Hepatocyte (in vitro differentiated cells): ENCODE results near the gene ESPNL. TPM values are rescaled to one million over a fixed set of nuclear protein-coding genes. Genes with fewer than 3 reads are reported as not detected.

Experiments
- DNase-seq: peaks from one replicate; pipeline ENCODE4 v3.0.0-alpha.2; 2016; ENCODE audit warnings: low spot score
- H2AFZ ChIP-seq: fragments of 200-600 bp; sonication (generic); 2 replicates; pipeline ENCODE4 v1.6.0; 2016; ENCODE audit warnings: antibody characterized with exemption, mild to moderate bottlenecking
- H3K27ac ChIP-seq: fragments of 200-600 bp; sonication (generic); 2 replicates; pipeline ENCODE4 v1.5.1; 2016; ENCODE audit warnings: mild to moderate bottlenecking
- H3K27me3 ChIP-seq: fragments of 200-600 bp; sonication (generic); 2 replicates; pipeline ENCODE4 v1.6.1; 2016
- H3K36me3 ChIP-seq: fragments of 200-600 bp; sonication (generic); replicated peaks from 2 replicates; pipeline ENCODE4 v1.5.1; 2016; ENCODE audit warnings: low read depth; ENCODE audit not compliant: insufficient read depth
- H3K4me1 ChIP-seq: fragments of 200-600 bp; sonication (generic); 2 replicates; pipeline ENCODE4 v1.5.1; 2016; ENCODE audit warnings: mild to moderate bottlenecking, moderate library complexity; ENCODE audit not compliant: insufficient read depth
- H3K4me2 ChIP-seq: fragments of 200-600 bp; sonication (generic); 2 replicates; pipeline ENCODE4 v1.6.0; 2016
- H3K4me3 ChIP-seq: fragments of 200-600 bp; sonication (generic); 2 replicates; pipeline ENCODE4 v1.5.1; 2016; ENCODE audit warnings: mild to moderate bottlenecking
- H3K79me2 ChIP-seq: fragments of 200-600 bp; sonication (generic); 2 replicates; pipeline ENCODE4 v1.6.0; 2017; ENCODE audit warnings: mild to moderate bottlenecking
- H3K9me2 ChIP-seq: fragments of 200-600 bp; sonication (generic); replicated peaks from 2 replicates; pipeline ENCODE4 v1.6.0; 2017; ENCODE audit warnings: mild to moderate bottlenecking; ENCODE audit not compliant: insufficient read depth
- H3K9me3 ChIP-seq: fragments of 200-600 bp; sonication (generic); 2 replicates; pipeline ENCODE4 v1.5.1; 2016; ENCODE audit warnings: low read depth, mild to moderate bottlenecking
- H4K20me1 ChIP-seq: fragments of 200-600 bp; sonication (generic); 2 replicates; pipeline ENCODE4 v1.6.0; 2016; ENCODE audit warnings: mild to moderate bottlenecking; ENCODE audit not compliant: insufficient read depth, poor library complexity, severe bottlenecking
- CTCF ChIP-seq: fragments of 200-600 bp; sonication (generic); IDR thresholded peaks from 2 replicates; pipeline ENCODE4 v1.5.1; 2016; ENCODE audit warnings: antibody characterized with exemption, mild to moderate bottlenecking; ENCODE audit not compliant: poor library complexity
- EZH2 ChIP-seq: fragments of 200-600 bp; sonication (generic); IDR thresholded peaks from 2 replicates; pipeline ENCODE4 v1.6.1; 2016; ENCODE audit warnings: antibody characterized with exemption, mild to moderate bottlenecking, borderline replicate concordance
- EZH2phosphoT487 ChIP-seq: fragments of 200-600 bp; sonication (generic); IDR thresholded peaks from one replicate; pipeline ENCODE4 v1.6.1; 2018; ENCODE audit warnings: antibody characterized with exemption, mild to moderate bottlenecking, low read depth, moderate library complexity; ENCODE audit not compliant: unreplicated experiment, severe bottlenecking
- WGBS: methylation state at CpG from one replicate; pipeline ENCODE4 v1.1.6; 2016; ENCODE audit warnings: low lambda C conversion rate; ENCODE audit errors: missing lambda C conversion rate; 5-methylcytosine and 5-hydroxymethylcytosine counted together
- polyA plus RNA-seq: library from polyadenylated mRNA; unstranded; fragments of >200 nt; fragmentation: Nextera tagmentation; extraction: Ambion mirVana; gene quantifications from 2 replicates; pipeline ENCODE4 v1.2.1, GENCODE V29; 2016
- total RNA-seq: library from RNA; depleted of rRNA; stranded (reverse); fragments of >200 nt; gene quantifications from 2 replicates; pipeline ENCODE4 v1.2.3, GENCODE V29; 2014

Gene ESPNL
- total and polyA plus RNA-seq, 2 experiments from 2014 or later = 0.27 to 0.62 TPM

DNA sequence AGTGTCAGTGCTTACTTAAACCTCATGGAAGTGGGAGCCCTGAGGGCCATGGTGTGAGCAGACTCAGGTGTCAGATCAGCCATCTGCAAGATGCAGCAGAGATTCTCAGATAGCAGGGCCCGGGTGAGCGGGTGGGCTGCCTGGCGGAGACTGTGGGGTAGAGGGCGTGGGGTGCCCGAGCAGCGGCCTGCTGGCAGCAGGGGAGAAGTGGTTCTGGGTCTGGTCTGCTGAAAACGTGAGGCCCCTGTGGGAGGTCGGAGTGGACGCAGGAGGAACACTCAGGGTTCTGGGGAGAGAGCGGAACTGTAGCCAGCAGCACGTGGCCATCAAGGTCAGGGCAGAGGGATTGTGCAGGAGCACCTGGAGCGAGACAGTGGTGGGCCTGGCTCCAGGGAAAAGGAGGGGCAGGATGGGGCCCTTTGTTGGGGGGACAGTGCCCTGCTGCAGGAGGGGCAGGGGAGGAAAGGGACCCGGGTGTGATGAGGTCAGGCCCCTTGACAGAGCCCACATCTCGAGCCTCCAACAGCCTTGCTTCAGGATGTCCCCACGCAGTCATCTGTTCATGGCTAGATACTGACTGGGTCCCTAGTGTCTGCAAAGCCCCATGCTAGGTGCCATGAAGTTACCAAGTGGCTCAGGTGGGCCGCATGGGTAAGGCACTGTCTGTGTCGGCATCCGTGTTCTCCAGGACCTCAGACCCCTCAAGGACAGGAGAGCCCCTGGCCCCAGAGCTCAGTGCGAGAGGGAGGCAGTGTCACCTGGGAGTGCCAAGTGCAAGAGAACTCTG is 2.7 kb upstream of the ESPNL start:
- TF ChIP-seq CTCF = no peak
- no peak for TF ChIP-seq EZH2
- WGBS = 96% methylated on average over 19 of the region's 19 CpGs
- DNase-seq = no peak
- no peak overlapping the region for H3K4me3 ChIP-seq
- no peaks in the 10 kb centered on the region for H3K9me3 ChIP-seq
- H4K20me1 ChIP-seq = no peaks in the 10 kb centered on the region
- H3K79me2 ChIP-seq = no peaks in the 10 kb centered on the region
- H3K4me1 ChIP-seq = no peaks in the 10 kb centered on the region
- H2AFZ ChIP-seq = no peak overlapping the region
- H3K27ac ChIP-seq = no peak overlapping the region
- no peaks in the 10 kb centered on the region for H3K27me3 ChIP-seq
- no peak overlapping the region for H3K4me2 ChIP-seq
- no peaks in the 10 kb centered on the region for H3K9me2 ChIP-seq
- no peaks in the 10 kb centered on the region for H3K36me3 ChIP-seq

- Histone ChIP-seq H3K9me2 (no peaks in the 10 kb centered on the region), H4K20me1 (no peaks in the 10 kb centered on the region), H3K4me3 (no peak overlapping the region), H3K27ac (no peak overlapping the region), H3K4me1 (no peaks in the 10 kb centered on the region), H3K4me2 (no peak overlapping the region), H3K27me3 (no peaks in the 10 kb centered on the region), H2AFZ (no peak overlapping the region), H3K9me3 (no peaks in the 10 kb centered on the region), H3K36me3 (no peaks in the 10 kb centered on the region), H3K79me2 (no peaks in the 10 kb centered on the region)
- TF ChIP-seq EZH2phosphoT487 (no peak), CTCF (no peak), EZH2 (no peak)
- 87% methylated on average over 35 of the region's 37 CpGs for WGBS
- DNase-seq = peak; percentile 35
Measured at GRCh38 chr2:238097988-238098871, 1.9 kb upstream of the ESPNL start.

DNA sequence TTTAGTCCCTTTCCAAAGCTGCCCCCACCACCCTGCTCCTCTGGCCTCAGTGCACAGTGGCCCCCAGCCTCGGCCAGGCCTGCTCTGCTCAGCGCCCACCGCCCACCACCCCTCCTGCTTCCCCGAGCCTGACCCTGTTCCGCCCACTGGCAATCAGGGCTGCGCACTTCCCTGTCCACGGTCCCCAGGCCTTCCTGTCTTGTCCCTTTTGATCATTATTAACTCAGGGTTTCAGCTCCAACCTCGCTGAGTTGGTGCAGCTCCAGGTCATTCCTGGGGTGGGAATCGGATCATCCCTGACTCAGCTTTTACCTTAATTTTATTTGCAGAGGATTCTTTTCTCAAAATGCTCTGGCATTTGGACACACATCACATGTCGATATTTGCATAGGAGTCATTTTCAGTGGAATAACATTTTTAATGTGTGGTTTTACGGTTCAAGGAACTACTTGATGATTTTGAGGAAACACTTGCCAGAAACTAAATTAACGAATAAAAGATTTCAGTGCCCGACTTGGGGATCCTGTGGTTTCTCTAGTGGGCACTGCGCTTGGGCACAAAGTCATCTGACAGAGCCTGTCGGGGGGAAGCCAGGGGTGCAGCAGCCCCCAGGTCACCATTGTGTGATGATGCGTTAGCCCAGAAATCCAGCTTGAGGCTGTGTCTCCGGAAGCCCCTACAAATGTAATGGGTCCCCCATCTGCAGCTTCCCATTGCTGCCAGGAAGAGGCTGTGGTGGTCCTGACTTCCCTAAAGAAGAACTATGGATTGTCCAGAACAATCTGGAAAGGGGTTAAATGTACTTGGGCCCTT is 1.0 kb upstream of the ESPNL start:
- no peak overlapping the region for H2AFZ ChIP-seq
- H3K36me3 ChIP-seq = no peaks in the 10 kb centered on the region
- H3K27me3 ChIP-seq = no peaks in the 10 kb centered on the region
- no peak overlapping the region for H3K4me2 ChIP-seq
- no peaks in the 10 kb centered on the region for H3K4me1 ChIP-seq
- no peak overlapping the region for H3K27ac ChIP-seq
- no peaks in the 10 kb centered on the region for H3K9me2 ChIP-seq
- no peaks in the 10 kb centered on the region for H3K9me3 ChIP-seq
- TF ChIP-seq EZH2phosphoT487 = no peak
- TF ChIP-seq CTCF = no peak
- no peak for TF ChIP-seq EZH2
- 83% methylated on average over 17 of the region's 17 CpGs for WGBS
- H3K79me2 ChIP-seq = no peaks in the 10 kb centered on the region
- H3K4me3 ChIP-seq = no peak overlapping the region
- DNase-seq = no peak
- no peaks in the 10 kb centered on the region for H4K20me1 ChIP-seq
